IMR-90 (cell line): ENCODE results near the gene HOXD3. TPM values are rescaled to one million over a fixed set of nuclear protein-coding genes. Genes with fewer than 3 reads are reported as not detected.

ENCODE experiments used
- ATAC-seq: fragments of 200-7000 bp; cut with Tn5 transposase; 2 replicates; pipeline ENCODE4 v1.9.1; 2020; ENCODE audit warnings: low read depth, mild to moderate bottlenecking, moderate library complexity
- BruUV-seq: library from RNA; stranded (reverse); fragments of 400-500 nt; replicated peaks from 2 replicates; lab custom pipeline; 2021; lab: Mats Ljungman, UMichigan
- CTCF ChIA-PET: fragments of 300-600 bp; formaldehyde crosslinking; extraction: SDS; loops from one replicate; lab custom pipeline; 2021; ENCODE audit warnings: antibody characterized with exemption; lab: Yijun Ruan, JAX
- POLR2A ChIA-PET: fragments of 300-600 bp; sonication (Branson Sonifier 250); formaldehyde crosslinking; loops from one replicate; lab custom pipeline; 2022; ENCODE audit warnings: antibody characterized with exemption; ENCODE audit not compliant: unreplicated experiment; lab: Charles Lee
- DNase-seq: peaks from one replicate; pipeline ENCODE4 v3.0.0; 2013
- H2AFZ ChIP-seq: replicated peaks from 2 replicates; pipeline ENCODE3; 2013; ENCODE audit warnings: low read length, mild to moderate bottlenecking; ENCODE audit not compliant: poor library complexity
- H2AK5ac ChIP-seq: 2 replicates; pipeline ENCODE4 v1.6.1; 2013; ENCODE audit warnings: low read depth, low read length, inconsistent platforms
- H2AK9ac ChIP-seq: replicated peaks from 2 replicates; pipeline ENCODE3; 2013; ENCODE audit warnings: mild to moderate bottlenecking, low read depth, low read length, moderate library complexity; ENCODE audit not compliant: poor library complexity
- H2BK120ac ChIP-seq: 2 replicates; pipeline ENCODE4 v1.6.1; 2013; ENCODE audit warnings: low read depth, low read length, inconsistent platforms
- H2BK15ac ChIP-seq: 3 replicates; pipeline ENCODE4 v1.6.1; 2013; ENCODE audit warnings: low read depth, low read length, inconsistent platforms
- H2BK20ac ChIP-seq: 2 replicates; pipeline ENCODE4 v1.6.1; 2013; ENCODE audit warnings: low read depth, mild to moderate bottlenecking, inconsistent platforms, low read length, moderate library complexity
- H2BK5ac ChIP-seq: 2 replicates; pipeline ENCODE4 v1.6.1; 2013; ENCODE audit warnings: mild to moderate bottlenecking, low read depth, low read length, inconsistent platforms; ENCODE audit not compliant: poor library complexity, severe bottlenecking
- H3K14ac ChIP-seq: replicated peaks from 2 replicates; pipeline ENCODE4 v1.6.1; 2013; ENCODE audit warnings: low read depth, low read length, inconsistent platforms
- H3K18ac ChIP-seq: 2 replicates; pipeline ENCODE4 v1.6.1; 2013; ENCODE audit warnings: low read depth, low read length, control low read depth
- H3K23ac ChIP-seq: 2 replicates; pipeline ENCODE4 v1.6.1; 2013; ENCODE audit warnings: low read depth, low read length, inconsistent platforms
- H3K27ac ChIP-seq: 2 replicates; pipeline ENCODE4 v1.5.1; 2013; ENCODE audit warnings: mild to moderate bottlenecking, control low read depth, low read length; ENCODE audit not compliant: insufficient read depth
- H3K27me3 ChIP-seq: 2 replicates; pipeline ENCODE4 v1.6.1; 2013; ENCODE audit warnings: low read length; ENCODE audit not compliant: control insufficient read depth, insufficient read depth
- H3K36me3 ChIP-seq: 2 replicates; pipeline ENCODE4 v1.6.1; 2013; ENCODE audit warnings: low read length, mixed read lengths; ENCODE audit not compliant: control insufficient read depth, insufficient read depth
- H3K4ac ChIP-seq: 2 replicates; pipeline ENCODE4 v1.6.1; 2013; ENCODE audit warnings: low read depth, low read length, inconsistent platforms
- H3K4me1 ChIP-seq: 2 replicates; pipeline ENCODE4 v1.6.1; 2013; ENCODE audit warnings: low read length, mixed read lengths; ENCODE audit not compliant: control insufficient read depth, insufficient read depth
- H3K4me2 ChIP-seq: 2 replicates; pipeline ENCODE4 v1.6.1; 2013; ENCODE audit warnings: low read depth, mild to moderate bottlenecking, control low read depth, low read length, moderate library complexity
- H3K4me3 ChIP-seq: 2 replicates; pipeline ENCODE4 v1.5.1; 2013; ENCODE audit warnings: low read depth, mild to moderate bottlenecking, control low read depth, low read length, moderate library complexity; ENCODE audit not compliant: insufficient read depth
- H3K56ac ChIP-seq: 2 replicates; pipeline ENCODE4 v1.6.1; 2013; ENCODE audit warnings: low read length, inconsistent platforms; ENCODE audit not compliant: insufficient read depth; ENCODE audit errors: extremely low read depth
- H3K79me1 ChIP-seq, 2 experiments: 2 replicates each; pipeline ENCODE4 v1.6.1; 2013; ENCODE audit warnings: low read length in 2 of 2, inconsistent platforms in 1 of 2, low read depth in 1 of 2
- H3K9ac ChIP-seq: 2 replicates; pipeline ENCODE4 v1.6.1; 2013; ENCODE audit warnings: low read depth, low read length, control low read depth
- H3K9me1 ChIP-seq: 2 replicates; pipeline ENCODE4 v1.6.1; 2013; ENCODE audit warnings: low read length, inconsistent platforms; ENCODE audit not compliant: insufficient read depth
- H3K9me3 ChIP-seq: 2 replicates; pipeline ENCODE4 v1.6.1; 2013; ENCODE audit warnings: low read length; ENCODE audit not compliant: control insufficient read depth, insufficient read depth
- H4K20me1 ChIP-seq: 2 replicates; pipeline ENCODE4 v1.6.1; 2013; ENCODE audit warnings: low read length, inconsistent platforms; ENCODE audit not compliant: insufficient read depth
- H4K5ac ChIP-seq: 2 replicates; pipeline ENCODE4 v1.6.1; 2013; ENCODE audit warnings: mild to moderate bottlenecking, low read depth, low read length, control low read depth
- H4K8ac ChIP-seq, 2 experiments: 2 replicates each; pipeline ENCODE4 v1.6.1; 2013; ENCODE audit warnings: low read depth in 2 of 2, low read length in 2 of 2, control low read depth in 1 of 2, inconsistent platforms in 1 of 2
- H4K91ac ChIP-seq: 2 replicates; pipeline ENCODE4 v1.6.1; 2013; ENCODE audit warnings: low read depth, low read length, inconsistent platforms; ENCODE audit not compliant: insufficient read depth
- BHLHE40 ChIP-seq: fragments of 150-350 bp; IDR thresholded peaks from 2 replicates; pipeline ENCODE4 v1.6.1; 2016; ENCODE audit warnings: mild to moderate bottlenecking, low read depth, low read length
- CEBPB ChIP-seq: IDR thresholded peaks from 2 replicates; pipeline ENCODE4 v1.6.1; 2012; ENCODE audit warnings: low read depth, low read length, improper control_type of control experiment
- CHD1 ChIP-seq: IDR thresholded peaks from 2 replicates; pipeline ENCODE4 v1.6.1; 2012; ENCODE audit warnings: low read depth, low read length, improper control_type of control experiment
- FOS ChIP-seq: fragments of 150-350 bp; IDR thresholded peaks from 2 replicates; pipeline ENCODE4 v1.6.1; 2016; ENCODE audit warnings: low read depth, low read length
- MAFK ChIP-seq: IDR thresholded peaks from 2 replicates; pipeline ENCODE4 v1.6.1; 2012; ENCODE audit warnings: low read depth, low read length, improper control_type of control experiment
- MAZ ChIP-seq: IDR thresholded peaks from 2 replicates; pipeline ENCODE4 v1.6.1; 2012; ENCODE audit warnings: low read depth, mild to moderate bottlenecking, low read length, improper control_type of control experiment, moderate library complexity, borderline replicate concordance
- MXI1 ChIP-seq: IDR thresholded peaks from 2 replicates; pipeline ENCODE4 v1.6.1; 2012; ENCODE audit warnings: low read depth, mild to moderate bottlenecking, low read length, moderate library complexity, borderline replicate concordance
- NFE2L2 ChIP-seq: fragments of 150-350 bp; IDR thresholded peaks from 2 replicates; pipeline ENCODE4 v1.6.1; 2016; ENCODE audit warnings: low read depth, mild to moderate bottlenecking, low read length
- POLR2A ChIP-seq: IDR thresholded peaks from 2 replicates; pipeline ENCODE4 v1.6.1; 2012; ENCODE audit warnings: mild to moderate bottlenecking, low read depth, low read length
- RAD21 ChIP-seq: IDR thresholded peaks from 2 replicates; pipeline ENCODE4 v1.6.1; 2012; ENCODE audit warnings: low read length, improper control_type of control experiment
- RCOR1 ChIP-seq: IDR thresholded peaks from 2 replicates; pipeline ENCODE4 v1.6.1; 2012; ENCODE audit warnings: mild to moderate bottlenecking, low read length, improper control_type of control experiment; ENCODE audit not compliant: insufficient replicate concordance
- RFX5 ChIP-seq: IDR thresholded peaks from 2 replicates; pipeline ENCODE4 v1.8.0; 2012; ENCODE audit warnings: low read depth, mild to moderate bottlenecking, low read length, moderate library complexity
- SMC3 ChIP-seq: fragments of 150-350 bp; IDR thresholded peaks from 2 replicates; pipeline ENCODE4 v1.6.1; 2016; ENCODE audit warnings: low read depth, mild to moderate bottlenecking, antibody characterized with exemption, low read length, moderate library complexity
- WGBS, 2 experiments: methylation state at CpG; one replicate each; pipeline versions ENCODE4 v1.1.5 to v1.1.7; 2013; ENCODE audit warnings: missing lambda C conversion rate in 2 of 2; ENCODE audit not compliant: insufficient read length in 1 of 2; ENCODE audit errors: extremely low coverage in 2 of 2; 5-methylcytosine and 5-hydroxymethylcytosine counted together
- dilution Hi-C: fragments of 300-500 bp; cut with HindIII; formaldehyde crosslinking; loops from one replicate; pipeline ENCODE4 v1.14.3; 2018; ENCODE audit warnings: low sequenced_read_pairs; ENCODE audit not compliant: unreplicated experiment
- in situ Hi-C: fragments of 300-500 bp; cut with MboI; formaldehyde crosslinking; loops from 3 replicates; pipeline ENCODE4 v1.14.3; 2019; ENCODE audit warnings: low sequenced_read_pairs, inconsistent platforms, mixed read lengths
- intact Hi-C: fragments of 100-400 bp; cut with micrococcal nuclease; formaldehyde crosslinking; loops from 2 replicates; pipeline ENCODE4 v1.10.0; 2022
- polyA plus RNA-seq, 3 experiments: library from polyadenylated mRNA; depleted of rRNA; stranded (reverse); fragments of >200 nt; gene quantifications; 2 replicates each; pipeline ENCODE4 v1.2.3, GENCODE V29; 2012; ENCODE audit warnings: low replicate concordance in 1 of 3
- total RNA-seq: library from RNA; depleted of rRNA; stranded (reverse); fragments of >200 nt; gene quantifications from 2 replicates; pipeline ENCODE4 v1.2.3, GENCODE V29; 2012
- TF ChIP-seq, protein P1 (sequence below): conservative IDR thresholded peaks from 2 replicates; pipeline ENCODE4 v1.5.1; 2012; ENCODE audit warnings: mild to moderate bottlenecking, low read depth, low read length, improper control_type of control experiment
- TF ChIP-seq, protein P2 (sequence below): fragments of 150-350 bp; IDR thresholded peaks from 2 replicates; pipeline ENCODE4 v1.6.1; 2017; ENCODE audit warnings: mild to moderate bottlenecking, antibody characterized with exemption, low read length, low read depth
- TF ChIP-seq, protein P3 (sequence below): fragments of 150-350 bp; IDR thresholded peaks from 2 replicates; pipeline ENCODE4 v1.6.1; 2016; ENCODE audit warnings: low read depth, mild to moderate bottlenecking, low read length, moderate library complexity, borderline replicate concordance

The HOXD3 gene
- total and polyA plus RNA-seq, 2 of the 4 experiments (the other 2 are of a cell fraction) = not detected

DNA sequence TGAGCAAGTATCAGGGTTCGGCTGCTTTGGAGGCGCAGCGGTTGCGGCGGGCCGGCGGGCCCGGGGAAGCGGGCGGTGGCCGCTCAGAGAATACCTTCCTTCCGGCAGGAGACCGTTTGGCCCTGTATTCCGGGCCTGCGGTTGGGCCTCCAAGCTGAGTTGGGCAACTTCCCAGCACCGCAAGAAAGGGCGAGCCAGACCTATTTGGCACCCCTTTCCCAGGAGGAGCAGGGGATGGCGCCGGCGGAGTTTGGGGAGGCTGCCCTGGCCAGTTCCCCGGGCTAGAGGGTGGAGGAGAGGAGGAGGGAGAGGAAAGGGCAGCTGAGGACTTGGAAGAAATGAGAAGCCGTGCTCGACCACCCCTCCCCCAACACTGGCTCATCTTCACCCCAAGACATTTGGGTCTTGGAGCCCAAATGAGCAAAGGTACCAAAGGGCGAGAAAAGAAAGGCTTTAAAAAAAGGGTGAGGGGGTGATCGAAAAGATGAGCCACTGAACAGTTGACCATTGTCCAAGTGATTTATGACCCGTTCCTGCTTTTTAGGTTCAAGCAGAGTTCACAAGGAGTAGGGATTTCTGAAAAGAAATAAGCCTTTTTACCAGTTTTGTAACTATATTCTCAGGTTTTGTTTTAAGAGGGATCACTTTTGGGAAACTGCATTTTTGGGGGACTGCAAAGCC, 8.4 kb downstream of the HOXD3 start:
- H2BK5ac ChIP-seq = no peak overlapping the region
- TF ChIP-seq CHD1 = no peak
- no peak for TF ChIP-seq RAD21
- TF ChIP-seq POLR2A = no peak
- no peak for TF ChIP-seq MXI1
- TF ChIP-seq NFE2L2 = no peak
- TF ChIP-seq RCOR1 = no peak
- no peak for TF ChIP-seq MAFK
- TF ChIP-seq, protein P1, sequence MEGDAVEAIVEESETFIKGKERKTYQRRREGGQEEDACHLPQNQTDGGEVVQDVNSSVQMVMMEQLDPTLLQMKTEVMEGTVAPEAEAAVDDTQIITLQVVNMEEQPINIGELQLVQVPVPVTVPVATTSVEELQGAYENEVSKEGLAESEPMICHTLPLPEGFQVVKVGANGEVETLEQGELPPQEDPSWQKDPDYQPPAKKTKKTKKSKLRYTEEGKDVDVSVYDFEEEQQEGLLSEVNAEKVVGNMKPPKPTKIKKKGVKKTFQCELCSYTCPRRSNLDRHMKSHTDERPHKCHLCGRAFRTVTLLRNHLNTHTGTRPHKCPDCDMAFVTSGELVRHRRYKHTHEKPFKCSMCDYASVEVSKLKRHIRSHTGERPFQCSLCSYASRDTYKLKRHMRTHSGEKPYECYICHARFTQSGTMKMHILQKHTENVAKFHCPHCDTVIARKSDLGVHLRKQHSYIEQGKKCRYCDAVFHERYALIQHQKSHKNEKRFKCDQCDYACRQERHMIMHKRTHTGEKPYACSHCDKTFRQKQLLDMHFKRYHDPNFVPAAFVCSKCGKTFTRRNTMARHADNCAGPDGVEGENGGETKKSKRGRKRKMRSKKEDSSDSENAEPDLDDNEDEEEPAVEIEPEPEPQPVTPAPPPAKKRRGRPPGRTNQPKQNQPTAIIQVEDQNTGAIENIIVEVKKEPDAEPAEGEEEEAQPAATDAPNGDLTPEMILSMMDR = no peak
- TF ChIP-seq BHLHE40 = no peak
- TF ChIP-seq RFX5 = no peak
- no peak for TF ChIP-seq CEBPB
- no peak for TF ChIP-seq SMC3
- TF ChIP-seq, protein P2, sequence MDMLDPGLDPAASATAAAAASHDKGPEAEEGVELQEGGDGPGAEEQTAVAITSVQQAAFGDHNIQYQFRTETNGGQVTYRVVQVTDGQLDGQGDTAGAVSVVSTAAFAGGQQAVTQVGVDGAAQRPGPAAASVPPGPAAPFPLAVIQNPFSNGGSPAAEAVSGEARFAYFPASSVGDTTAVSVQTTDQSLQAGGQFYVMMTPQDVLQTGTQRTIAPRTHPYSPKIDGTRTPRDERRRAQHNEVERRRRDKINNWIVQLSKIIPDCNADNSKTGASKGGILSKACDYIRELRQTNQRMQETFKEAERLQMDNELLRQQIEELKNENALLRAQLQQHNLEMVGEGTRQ = no peak
- TF ChIP-seq FOS = no peak
- TF ChIP-seq, protein P3, sequence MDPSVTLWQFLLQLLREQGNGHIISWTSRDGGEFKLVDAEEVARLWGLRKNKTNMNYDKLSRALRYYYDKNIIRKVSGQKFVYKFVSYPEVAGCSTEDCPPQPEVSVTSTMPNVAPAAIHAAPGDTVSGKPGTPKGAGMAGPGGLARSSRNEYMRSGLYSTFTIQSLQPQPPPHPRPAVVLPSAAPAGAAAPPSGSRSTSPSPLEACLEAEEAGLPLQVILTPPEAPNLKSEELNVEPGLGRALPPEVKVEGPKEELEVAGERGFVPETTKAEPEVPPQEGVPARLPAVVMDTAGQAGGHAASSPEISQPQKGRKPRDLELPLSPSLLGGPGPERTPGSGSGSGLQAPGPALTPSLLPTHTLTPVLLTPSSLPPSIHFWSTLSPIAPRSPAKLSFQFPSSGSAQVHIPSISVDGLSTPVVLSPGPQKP = no peak
- TF ChIP-seq MAZ = no peak
- no peaks in the 10 kb centered on the region for H3K79me1 ChIP-seq
- dilution Hi-C loops = no loop called here
- no peak overlapping the region for H3K18ac ChIP-seq
- no peaks in the 10 kb centered on the region for H3K36me3 ChIP-seq
- CTCF ChIA-PET = no interaction called here
- intact Hi-C loops = no loop called here
- no peak for DNase-seq
- no peak overlapping the region for H2BK15ac ChIP-seq
- H3K9me1 ChIP-seq = no peaks in the 10 kb centered on the region
- BruUV-seq = no TSS peak
- no peak overlapping the region for H2BK120ac ChIP-seq
- no peak overlapping the region for H3K14ac ChIP-seq
- H3K4me3 ChIP-seq = no peak overlapping the region
- no peaks in the 10 kb centered on the region for H3K4me1 ChIP-seq
- no peak overlapping the region for H3K56ac ChIP-seq
- POLR2A ChIA-PET = no interaction called here
- H3K23ac ChIP-seq = no peak overlapping the region
- no peak overlapping the region for H2BK20ac ChIP-seq
- no peak for ATAC-seq
- in situ Hi-C loops = no loop called here
- H3K4ac ChIP-seq = no peak overlapping the region
- no peak overlapping the region for H2AFZ ChIP-seq
- no peak overlapping the region for H3K27ac ChIP-seq
- no peak overlapping the region for H3K9ac ChIP-seq
- WGBS, 2 experiments = 0% methylated on average over 3 of the region's 26 CpGs; no CpG with 5 or more reads in 1 of the 2 experiments
- H3K27me3 ChIP-seq = peaks cover 64% of the 10 kb centered on the region
- H2AK9ac ChIP-seq = no peak overlapping the region
- no peak overlapping the region for H3K4me2 ChIP-seq
- no peak overlapping the region for H4K5ac ChIP-seq
- no peak overlapping the region for H2AK5ac ChIP-seq
- H4K91ac ChIP-seq = no peak overlapping the region
- H4K8ac ChIP-seq = no peak overlapping the region
- peaks cover 10% of the 10 kb centered on the region for H3K9me3 ChIP-seq
- no peaks in the 10 kb centered on the region for H4K20me1 ChIP-seq
